Chondrocyte (in vitro differentiated cells): ENCODE results near the gene APRT. TPM values are rescaled to one million over a fixed set of nuclear protein-coding genes. Genes with fewer than 3 reads are reported as not detected.

Experiments used
- DNase-seq: peaks from one replicate; pipeline ENCODE4 v3.0.0; 2021; ENCODE audit warnings: mixed read lengths, low spot score
- H3K27ac Mint-ChIP-seq: one replicate; pipeline ENCODE4 v1.8.0; 2021; ENCODE audit warnings: mild to moderate bottlenecking, moderate library complexity, mixed read lengths; ENCODE audit not compliant: unreplicated experiment
- H3K27me3 Mint-ChIP-seq: 2 replicates; pipeline ENCODE4 v1.8.0; 2021; ENCODE audit warnings: low read depth, mixed read lengths
- H3K36me3 Mint-ChIP-seq: 2 replicates; pipeline ENCODE4 v1.8.0; 2021; ENCODE audit warnings: low read depth, mixed read lengths
- H3K4me1 Mint-ChIP-seq: 2 replicates; pipeline ENCODE4 v1.8.0; 2021; ENCODE audit warnings: low read depth, mild to moderate bottlenecking, mixed read lengths
- H3K4me3 Mint-ChIP-seq: one replicate; pipeline ENCODE4 v1.8.0; 2021; ENCODE audit warnings: mild to moderate bottlenecking, moderate library complexity, mixed read lengths; ENCODE audit not compliant: unreplicated experiment
- H3K9me3 Mint-ChIP-seq: 2 replicates; pipeline ENCODE4 v1.8.0; 2021; ENCODE audit warnings: low read depth, mixed read lengths
- total RNA-seq: library from RNA; stranded (reverse); gene quantifications from 3 replicates; pipeline ENCODE4 v1.2.1, GENCODE V29; 2021
- TF ChIP-seq, protein P1 (sequence below): fragments of 200-600 bp; sonication (generic); IDR thresholded peaks from 2 replicates; pipeline ENCODE4 v1.5.0; 2021; ENCODE audit warnings: antibody characterized with exemption, mild to moderate bottlenecking, moderate library complexity

The APRT gene
- total RNA-seq, 1 donor from 2014 or later = 68.8 TPM

DNA sequence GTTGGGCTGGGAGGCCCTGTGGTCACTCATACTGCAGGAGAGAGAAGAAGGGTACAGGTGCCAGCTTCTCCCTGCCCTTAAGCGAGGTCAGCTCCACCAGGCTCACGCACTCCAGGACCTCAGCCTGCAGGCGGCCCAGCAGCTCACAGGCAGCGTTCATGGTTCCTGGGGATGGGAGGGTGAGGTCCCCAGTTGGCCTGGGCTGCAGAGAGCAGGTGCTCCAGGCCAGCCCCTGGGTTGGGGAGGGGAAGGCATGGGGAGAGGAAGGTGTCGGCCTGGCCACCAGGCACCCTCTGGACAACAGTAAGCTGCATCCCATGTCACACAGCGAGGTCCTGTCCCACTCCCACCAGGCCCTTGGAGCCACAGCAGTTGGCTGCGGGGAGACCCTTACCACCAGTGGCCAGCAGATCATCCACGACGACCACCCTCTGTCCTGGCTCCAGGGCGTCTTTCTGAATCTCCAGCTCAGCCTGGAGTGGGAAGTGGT lies 2.0 kb downstream of the APRT start:
- H3K27me3 Mint-ChIP-seq = no peaks in the 10 kb centered on the region
- DNase-seq = no peak
- peaks cover 17% of the 10 kb centered on the region for H3K4me1 Mint-ChIP-seq
- TF ChIP-seq, protein P1, sequence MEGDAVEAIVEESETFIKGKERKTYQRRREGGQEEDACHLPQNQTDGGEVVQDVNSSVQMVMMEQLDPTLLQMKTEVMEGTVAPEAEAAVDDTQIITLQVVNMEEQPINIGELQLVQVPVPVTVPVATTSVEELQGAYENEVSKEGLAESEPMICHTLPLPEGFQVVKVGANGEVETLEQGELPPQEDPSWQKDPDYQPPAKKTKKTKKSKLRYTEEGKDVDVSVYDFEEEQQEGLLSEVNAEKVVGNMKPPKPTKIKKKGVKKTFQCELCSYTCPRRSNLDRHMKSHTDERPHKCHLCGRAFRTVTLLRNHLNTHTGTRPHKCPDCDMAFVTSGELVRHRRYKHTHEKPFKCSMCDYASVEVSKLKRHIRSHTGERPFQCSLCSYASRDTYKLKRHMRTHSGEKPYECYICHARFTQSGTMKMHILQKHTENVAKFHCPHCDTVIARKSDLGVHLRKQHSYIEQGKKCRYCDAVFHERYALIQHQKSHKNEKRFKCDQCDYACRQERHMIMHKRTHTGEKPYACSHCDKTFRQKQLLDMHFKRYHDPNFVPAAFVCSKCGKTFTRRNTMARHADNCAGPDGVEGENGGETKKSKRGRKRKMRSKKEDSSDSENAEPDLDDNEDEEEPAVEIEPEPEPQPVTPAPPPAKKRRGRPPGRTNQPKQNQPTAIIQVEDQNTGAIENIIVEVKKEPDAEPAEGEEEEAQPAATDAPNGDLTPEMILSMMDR = no peak
- no peaks in the 10 kb centered on the region for H3K36me3 Mint-ChIP-seq
- H3K4me3 Mint-ChIP-seq = no peak overlapping the region
- H3K27ac Mint-ChIP-seq = peak overlapping the region; percentile 27
- no peaks in the 10 kb centered on the region for H3K9me3 Mint-ChIP-seq

DNA sequence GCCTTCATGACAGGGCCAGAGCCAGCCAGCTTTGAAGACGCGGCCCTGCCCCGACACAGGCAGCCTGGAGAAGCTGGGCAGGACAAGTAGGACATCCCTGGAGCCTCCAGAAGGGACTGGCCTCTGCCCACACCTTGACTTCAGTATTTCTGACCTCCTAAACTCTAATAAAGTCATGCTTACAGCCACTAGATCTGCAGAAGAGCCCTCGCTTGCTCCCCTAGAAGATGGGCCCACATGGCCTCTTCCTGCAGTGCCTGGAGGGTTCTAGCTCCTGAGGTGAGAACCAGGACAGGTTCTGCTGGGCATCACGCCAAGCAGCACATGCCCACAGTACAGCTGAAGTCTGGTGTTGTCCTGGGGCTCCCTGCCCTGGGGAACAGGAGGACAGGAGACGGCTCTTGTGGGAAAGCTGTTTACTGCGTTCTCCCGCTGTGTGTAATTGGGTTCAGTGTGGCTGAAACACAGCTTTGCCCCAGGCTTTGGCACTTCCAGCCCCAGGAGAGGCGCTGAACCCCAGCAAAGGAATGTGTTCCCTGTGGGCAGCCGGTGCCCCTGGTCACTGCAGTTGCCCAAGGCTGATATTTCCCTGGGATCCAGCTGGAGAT lies 2.6 kb downstream of the APRT start:
- peaks cover 17% of the 10 kb centered on the region for H3K4me1 Mint-ChIP-seq
- no peaks in the 10 kb centered on the region for H3K27me3 Mint-ChIP-seq
- H3K9me3 Mint-ChIP-seq = no peaks in the 10 kb centered on the region
- no peaks in the 10 kb centered on the region for H3K36me3 Mint-ChIP-seq
- no peak for DNase-seq
- no peak overlapping the region for H3K4me3 Mint-ChIP-seq
- peak overlapping the region; percentile 27 for H3K27ac Mint-ChIP-seq
- TF ChIP-seq, protein P1 = no peak

GRCh38 chr16:88807626-88808453 lies 3.9 kb downstream of the APRT start:
- Mint-ChIP-seq H3K4me1 (peaks cover 17% of the 10 kb centered on the region), H3K4me3 (no peak overlapping the region), H3K36me3 (no peaks in the 10 kb centered on the region), H3K9me3 (no peaks in the 10 kb centered on the region), H3K27ac (no peak overlapping the region), H3K27me3 (no peaks in the 10 kb centered on the region)
- TF ChIP-seq, protein P1 = no peak
- peak; percentile 93 for DNase-seq

GRCh38 chr16:88807142-88807625 lies 4.5 kb downstream of the APRT start:
- TF ChIP-seq, protein P1 = no peak
- H3K36me3 Mint-ChIP-seq = no peaks in the 10 kb centered on the region

GRCh38 chr16:88806491-88807111 lies 5.1 kb downstream of the APRT start:
- Mint-ChIP-seq H3K4me1 (peaks cover 15% of the 10 kb centered on the region), H3K9me3 (no peaks in the 10 kb centered on the region), H3K4me3 (no peak overlapping the region), H3K27me3 (no peaks in the 10 kb centered on the region), H3K36me3 (no peaks in the 10 kb centered on the region), H3K27ac (no peak overlapping the region)
- peak; percentile 93 for DNase-seq
- TF ChIP-seq, protein P1 = no peak

More at GRCh38 chr16:88807142-88807625, 4.5 kb downstream of the APRT start:
- H3K27me3 Mint-ChIP-seq = no peaks in the 10 kb centered on the region
- peaks cover 17% of the 10 kb centered on the region for H3K4me1 Mint-ChIP-seq
- no peak overlapping the region for H3K27ac Mint-ChIP-seq
- no peak for DNase-seq
- H3K9me3 Mint-ChIP-seq = no peaks in the 10 kb centered on the region
- no peak overlapping the region for H3K4me3 Mint-ChIP-seq
